Activated CD4-positive, alpha-beta T cell treated with anti-CD3 and anti-CD28 coated beads, Interleukin-2, amount 10 ng/mL, durations not matched to agents 7 days and 5 days (primary cell): ENCODE results near the gene MRPL3. TPM values are rescaled to one million over a fixed set of nuclear protein-coding genes. Genes with fewer than 3 reads are reported as not detected.

Source experiments
- CTCF ChIA-PET: fragments of 350-600 bp; sonication (Branson Sonifier 250); formaldehyde crosslinking; loops from one replicate; lab custom pipeline; 2021; ENCODE audit warnings: antibody characterized with exemption; lab: Charles Lee
- POLR2A ChIA-PET: fragments of 350-600 bp; sonication (Branson Sonifier 250); formaldehyde crosslinking; loops from one replicate; lab custom pipeline; 2021; ENCODE audit warnings: antibody characterized with exemption; lab: Charles Lee
- DNase-seq: peaks from one replicate; pipeline ENCODE4 v3.0.0-alpha.2; 2020
- H3K27ac Mint-ChIP-seq: one replicate; pipeline ENCODE4 v1.8.0; 2021; ENCODE audit warnings: mild to moderate bottlenecking, moderate library complexity, mixed read lengths
- H3K27me3 Mint-ChIP-seq: one replicate; pipeline ENCODE4 v1.8.0; 2021; ENCODE audit warnings: mixed read lengths
- H3K36me3 Mint-ChIP-seq: one replicate; pipeline ENCODE4 v1.8.0; 2021; ENCODE audit warnings: low read depth, mixed read lengths
- H3K4me1 Mint-ChIP-seq: one replicate; pipeline ENCODE4 v1.8.0; 2021; ENCODE audit warnings: mixed read lengths
- H3K4me3 Mint-ChIP-seq: one replicate; pipeline ENCODE4 v1.8.0; 2021; ENCODE audit warnings: mild to moderate bottlenecking, moderate library complexity, mixed read lengths
- H3K9me3 Mint-ChIP-seq: one replicate; pipeline ENCODE4 v1.8.0; 2021; ENCODE audit warnings: mixed read lengths
- total RNA-seq, 2 experiments: library from RNA; stranded (reverse); gene quantifications; one replicate each; pipeline ENCODE4 v1.2.3, GENCODE V29; 2021

Gene MRPL3
- 10 to 100 TPM; 66.3 to 86.7 TPM for total RNA-seq

GRCh38 chr3:131502530-131503319 is at the start of gene MRPL3:
Gene MRPL3 (minus strand): TSS chr3:131502971. CDS start chr3:131502821, 150 bp downstream.
- H3K27ac Mint-ChIP-seq: peak within 1 kb of the TSS; percentile 96
- H3K9me3 Mint-ChIP-seq: no peaks in the 10 kb centered on the region
- H3K27me3 Mint-ChIP-seq: no peaks in the 10 kb centered on the region
- ChIA-PET CTCF (no interaction called here), POLR2A (no interaction called here)
- peaks cover 34% of the 10 kb centered on the region for H3K4me1 Mint-ChIP-seq
- peak within 1 kb of the TSS; percentile 96 for H3K4me3 Mint-ChIP-seq
- H3K36me3 Mint-ChIP-seq: peaks cover 20% of the 10 kb centered on the region
- peak; percentile 85 for DNase-seq

- H3K4me3 Mint-ChIP-seq: no peak overlapping the region
- DNase-seq: no peak
- ChIA-PET CTCF (no interaction called here), POLR2A (no interaction called here)
- H3K27ac Mint-ChIP-seq: no peak overlapping the region
- H3K4me1 Mint-ChIP-seq: peaks cover 14% of the 10 kb centered on the region
- no peaks in the 10 kb centered on the region for H3K9me3 Mint-ChIP-seq
- H3K36me3 Mint-ChIP-seq: no peaks in the 10 kb centered on the region
- peaks cover 20% of the 10 kb centered on the region for H3K27me3 Mint-ChIP-seq
Observed at GRCh38 chr3:131551761-131552160, 49.0 kb upstream of the MRPL3 start.

GRCh38 chr3:131550562-131551465 is 48.0 kb upstream of the MRPL3 start:
- H3K27me3 Mint-ChIP-seq: peaks cover 26% of the 10 kb centered on the region
- ChIA-PET POLR2A (no interaction called here), CTCF (interaction anchor here (0.5 to 0.6 kb wide), 2 partner anchors 12 to 169 kb away, joined by 3 to 4 read pairs; no protein-coding TSS in a partner anchor)
- H3K4me1 Mint-ChIP-seq: peaks cover 14% of the 10 kb centered on the region
- no peaks in the 10 kb centered on the region for H3K9me3 Mint-ChIP-seq
- H3K36me3 Mint-ChIP-seq: no peaks in the 10 kb centered on the region
- no peak overlapping the region for H3K4me3 Mint-ChIP-seq
- no peak overlapping the region for H3K27ac Mint-ChIP-seq
- DNase-seq: no peak

GRCh38 chr3:131549340-131549739 is 46.6 kb upstream of the MRPL3 start:
- no peak overlapping the region for H3K4me3 Mint-ChIP-seq
- H3K4me1 Mint-ChIP-seq: peaks cover 14% of the 10 kb centered on the region
- H3K27me3 Mint-ChIP-seq: peaks cover 31% of the 10 kb centered on the region
- peak; percentile 12 for DNase-seq
- ChIA-PET POLR2A (no interaction called here), CTCF (no interaction called here)
- H3K27ac Mint-ChIP-seq: no peak overlapping the region
- no peaks in the 10 kb centered on the region for H3K36me3 Mint-ChIP-seq
- H3K9me3 Mint-ChIP-seq: no peaks in the 10 kb centered on the region

- Mint-ChIP-seq H3K27me3 (peaks cover 32% of the 10 kb centered on the region), H3K36me3 (no peaks in the 10 kb centered on the region), H3K27ac (no peak overlapping the region), H3K4me1 (no peaks in the 10 kb centered on the region), H3K9me3 (no peaks in the 10 kb centered on the region), H3K4me3 (no peak overlapping the region)
- no peak for DNase-seq
- ChIA-PET CTCF (no interaction called here), POLR2A (no interaction called here)
Observed at GRCh38 chr3:131547585-131547984, 44.8 kb upstream of the MRPL3 start.

- CTCF ChIA-PET: interaction anchor here (0.6 kb wide), 1 partner anchor 412 kb away, joined by 5 read pairs; no protein-coding TSS in a partner anchor
- H3K36me3 Mint-ChIP-seq: no peaks in the 10 kb centered on the region
- H3K27me3 Mint-ChIP-seq: peaks cover 30% of the 10 kb centered on the region
Observed at GRCh38 chr3:131546441-131546840, 43.7 kb upstream of the MRPL3 start.

GRCh38 chr3:131544557-131544956 is 41.8 kb upstream of the MRPL3 start:
- ChIA-PET POLR2A (no interaction called here), CTCF (no interaction called here)
- DNase-seq: no peak
- Mint-ChIP-seq H3K9me3 (no peaks in the 10 kb centered on the region), H3K27me3 (peaks cover 37% of the 10 kb centered on the region), H3K36me3 (no peaks in the 10 kb centered on the region), H3K4me1 (no peaks in the 10 kb centered on the region), H3K27ac (no peak overlapping the region), H3K4me3 (no peak overlapping the region)

More at GRCh38 chr3:131546441-131546840, 43.7 kb upstream of the MRPL3 start:
- POLR2A ChIA-PET: no interaction called here
- no peak overlapping the region for H3K27ac Mint-ChIP-seq
- no peak for DNase-seq
- no peaks in the 10 kb centered on the region for H3K9me3 Mint-ChIP-seq
- no peaks in the 10 kb centered on the region for H3K4me1 Mint-ChIP-seq
- H3K4me3 Mint-ChIP-seq: no peak overlapping the region

GRCh38 chr3:131543714-131544113 is 40.9 kb upstream of the MRPL3 start:
- H3K27me3 Mint-ChIP-seq: peaks cover 37% of the 10 kb centered on the region
- ChIA-PET CTCF (no interaction called here), POLR2A (no interaction called here)

GRCh38 chr3:131541288-131541687 is 38.5 kb upstream of the MRPL3 start:
- no peaks in the 10 kb centered on the region for H3K9me3 Mint-ChIP-seq
- H3K27me3 Mint-ChIP-seq: peaks cover 30% of the 10 kb centered on the region
- H3K27ac Mint-ChIP-seq: no peak overlapping the region
- ChIA-PET CTCF (no interaction called here), POLR2A (no interaction called here)
- H3K36me3 Mint-ChIP-seq: no peaks in the 10 kb centered on the region
- H3K4me1 Mint-ChIP-seq: no peaks in the 10 kb centered on the region
- H3K4me3 Mint-ChIP-seq: no peak overlapping the region
- no peak for DNase-seq

More at GRCh38 chr3:131543714-131544113, 40.9 kb upstream of the MRPL3 start:
- no peak overlapping the region for H3K4me3 Mint-ChIP-seq
- no peaks in the 10 kb centered on the region for H3K36me3 Mint-ChIP-seq
- H3K4me1 Mint-ChIP-seq: no peaks in the 10 kb centered on the region
- no peak overlapping the region for H3K27ac Mint-ChIP-seq
- DNase-seq: no peak
- no peaks in the 10 kb centered on the region for H3K9me3 Mint-ChIP-seq

GRCh38 chr3:131540821-131541220 is 38.0 kb upstream of the MRPL3 start:
- POLR2A ChIA-PET: no interaction called here

GRCh38 chr3:131540143-131540542 is 37.4 kb upstream of the MRPL3 start:
- H3K36me3 Mint-ChIP-seq: no peaks in the 10 kb centered on the region
- no peak overlapping the region for H3K27ac Mint-ChIP-seq
- H3K9me3 Mint-ChIP-seq: no peaks in the 10 kb centered on the region
- H3K4me3 Mint-ChIP-seq: no peak overlapping the region
- POLR2A ChIA-PET: no interaction called here
- DNase-seq: no peak
- no peaks in the 10 kb centered on the region for H3K4me1 Mint-ChIP-seq
- H3K27me3 Mint-ChIP-seq: peaks cover 36% of the 10 kb centered on the region
- CTCF ChIA-PET: no interaction called here

More at GRCh38 chr3:131540821-131541220, 38.0 kb upstream of the MRPL3 start:
- peaks cover 31% of the 10 kb centered on the region for H3K27me3 Mint-ChIP-seq
- H3K9me3 Mint-ChIP-seq: no peaks in the 10 kb centered on the region
- no peak overlapping the region for H3K27ac Mint-ChIP-seq
- H3K4me3 Mint-ChIP-seq: no peak overlapping the region
- DNase-seq: no peak
- H3K4me1 Mint-ChIP-seq: no peaks in the 10 kb centered on the region
- CTCF ChIA-PET: no interaction called here
- H3K36me3 Mint-ChIP-seq: no peaks in the 10 kb centered on the region

- no peak overlapping the region for H3K4me3 Mint-ChIP-seq
- H3K9me3 Mint-ChIP-seq: no peaks in the 10 kb centered on the region
- H3K27ac Mint-ChIP-seq: no peak overlapping the region
- CTCF ChIA-PET: interaction anchor here (1.5 kb wide), 1 partner anchor 12 kb away, joined by 3 read pairs; no protein-coding TSS in a partner anchor
- H3K4me1 Mint-ChIP-seq: no peaks in the 10 kb centered on the region
- peaks cover 29% of the 10 kb centered on the region for H3K27me3 Mint-ChIP-seq
- POLR2A ChIA-PET: no interaction called here
- H3K36me3 Mint-ChIP-seq: no peaks in the 10 kb centered on the region
- DNase-seq: no peak
Observed at GRCh38 chr3:131538968-131539367, 36.2 kb upstream of the MRPL3 start.

- DNase-seq: no peak
- POLR2A ChIA-PET: no interaction called here
- H3K4me3 Mint-ChIP-seq: no peak overlapping the region
- H3K4me1 Mint-ChIP-seq: no peaks in the 10 kb centered on the region
- H3K27ac Mint-ChIP-seq: no peak overlapping the region
- CTCF ChIA-PET: interaction anchor here (0.6 kb wide), 1 partner anchor 727 kb away, joined by 3 read pairs; no protein-coding TSS in a partner anchor
- H3K36me3 Mint-ChIP-seq: no peaks in the 10 kb centered on the region
- peaks cover 30% of the 10 kb centered on the region for H3K27me3 Mint-ChIP-seq
- no peaks in the 10 kb centered on the region for H3K9me3 Mint-ChIP-seq
Observed at GRCh38 chr3:131537531-131537930, 34.8 kb upstream of the MRPL3 start.
